Measurements from ENCODE around the gene CACNA2D4.

Gene CACNA2D4

DNA sequence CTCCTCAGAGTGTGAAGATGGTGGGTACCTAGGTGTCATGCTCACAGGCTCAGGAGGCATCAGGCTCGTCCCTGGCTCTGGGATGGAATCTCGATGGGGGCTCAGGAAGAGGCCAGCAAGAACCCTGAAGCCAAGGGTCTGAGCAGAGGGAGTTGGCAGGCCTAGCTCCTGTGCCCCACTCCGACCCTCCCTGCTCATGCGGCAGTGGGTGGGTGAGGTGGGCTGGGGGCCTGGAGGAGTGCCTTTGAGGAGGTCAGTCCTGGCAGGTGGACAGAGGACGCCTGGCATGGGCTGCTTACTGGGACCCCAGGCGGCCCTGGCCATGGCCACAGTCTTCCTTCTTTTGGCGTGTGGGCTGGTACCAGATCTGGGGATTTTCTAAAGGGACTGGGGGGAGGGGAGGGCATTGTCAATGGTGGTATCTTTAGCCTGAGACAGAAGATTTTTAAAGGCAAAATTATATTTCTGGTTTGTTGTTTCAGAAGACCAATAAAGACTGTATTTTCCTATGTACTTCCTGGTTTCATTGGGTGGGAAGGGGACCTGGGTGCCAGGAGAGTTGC, 82.1 kb downstream of the CACNA2D4 start:
- no peaks in the 10 kb centered on the region for H3K9me3 ChIP-seq (ENCODE audit: insufficient read depth, low read length)
- peaks cover 5% of the 10 kb centered on the region for H3K27me3 ChIP-seq (ENCODE audit: low read depth, low read length)
- TF ChIP-seq, protein P1, sequence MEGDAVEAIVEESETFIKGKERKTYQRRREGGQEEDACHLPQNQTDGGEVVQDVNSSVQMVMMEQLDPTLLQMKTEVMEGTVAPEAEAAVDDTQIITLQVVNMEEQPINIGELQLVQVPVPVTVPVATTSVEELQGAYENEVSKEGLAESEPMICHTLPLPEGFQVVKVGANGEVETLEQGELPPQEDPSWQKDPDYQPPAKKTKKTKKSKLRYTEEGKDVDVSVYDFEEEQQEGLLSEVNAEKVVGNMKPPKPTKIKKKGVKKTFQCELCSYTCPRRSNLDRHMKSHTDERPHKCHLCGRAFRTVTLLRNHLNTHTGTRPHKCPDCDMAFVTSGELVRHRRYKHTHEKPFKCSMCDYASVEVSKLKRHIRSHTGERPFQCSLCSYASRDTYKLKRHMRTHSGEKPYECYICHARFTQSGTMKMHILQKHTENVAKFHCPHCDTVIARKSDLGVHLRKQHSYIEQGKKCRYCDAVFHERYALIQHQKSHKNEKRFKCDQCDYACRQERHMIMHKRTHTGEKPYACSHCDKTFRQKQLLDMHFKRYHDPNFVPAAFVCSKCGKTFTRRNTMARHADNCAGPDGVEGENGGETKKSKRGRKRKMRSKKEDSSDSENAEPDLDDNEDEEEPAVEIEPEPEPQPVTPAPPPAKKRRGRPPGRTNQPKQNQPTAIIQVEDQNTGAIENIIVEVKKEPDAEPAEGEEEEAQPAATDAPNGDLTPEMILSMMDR (IDR thresholded peaks at IDR 0.05; ENCODE audit: low read depth, low read length), result no peak
- TF ChIP-seq EZH2phosphoT487 (IDR thresholded peaks at IDR 0.05; ENCODE audit: low read depth), result no peak

DNA sequence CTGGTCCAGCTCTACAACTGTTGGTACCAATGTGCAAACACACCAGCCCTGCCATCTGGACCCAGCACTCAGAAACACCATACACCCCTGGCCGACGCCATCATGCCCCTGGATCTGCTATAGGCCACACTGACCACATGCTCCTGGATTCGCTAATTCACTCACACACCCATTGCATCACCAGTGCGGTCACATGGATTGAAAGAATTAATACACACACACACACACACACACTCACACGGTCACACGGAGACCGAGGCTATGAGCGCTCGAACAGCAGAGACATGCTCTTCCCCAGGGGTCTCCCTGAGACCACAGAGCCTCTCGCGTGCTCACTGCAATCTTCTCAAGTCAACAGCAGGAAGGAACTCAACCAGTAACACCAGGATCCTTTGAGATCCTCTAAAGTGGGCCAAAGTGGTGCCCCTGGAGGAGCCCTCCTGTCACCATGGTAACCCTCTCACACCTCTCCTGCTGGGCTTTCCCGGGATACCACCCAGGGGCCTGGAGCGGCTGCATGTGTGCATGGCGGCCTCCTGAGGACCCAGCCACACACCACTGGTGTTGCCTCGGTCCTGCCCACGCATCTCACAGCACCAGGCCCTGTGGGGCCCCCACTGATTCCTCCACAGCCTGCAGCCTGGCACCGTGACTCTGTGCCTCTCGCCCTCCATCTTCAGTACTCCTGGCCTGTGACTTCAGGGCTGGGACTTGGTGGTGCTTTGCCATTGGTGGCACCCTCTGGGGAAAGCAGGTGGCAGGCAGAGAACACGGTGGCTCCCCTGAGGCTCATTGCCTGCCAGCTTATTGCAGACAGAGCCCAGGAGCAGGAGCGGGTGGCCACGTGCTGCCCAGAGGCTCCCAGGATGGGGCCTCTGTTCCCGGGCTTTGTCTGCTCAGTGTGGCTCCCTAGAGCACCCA, 83.0 kb downstream of the CACNA2D4 start:
- no peak overlapping the region for H3K4me3 ChIP-seq (ENCODE audit: low read length)
- H3K27ac ChIP-seq (ENCODE audit: low read length), result no peak overlapping the region
- H3K36me3 ChIP-seq (replicated peaks; ENCODE audit: low read depth, low read length), result no peaks in the 10 kb centered on the region
- H3K79me2 ChIP-seq (ENCODE audit: low read length), result no peaks in the 10 kb centered on the region
- TF ChIP-seq, protein P1 (IDR thresholded peaks at IDR 0.05; ENCODE audit: low read depth, low read length), result no peak
- TF ChIP-seq EZH2phosphoT487 (IDR thresholded peaks at IDR 0.05; ENCODE audit: low read depth), result no peak
- no peak overlapping the region for H3K4me2 ChIP-seq (ENCODE audit: low read length)
- no peak overlapping the region for H2AFZ ChIP-seq (ENCODE audit: low read depth, low read length)
- no peaks in the 10 kb centered on the region for H3K4me1 ChIP-seq (ENCODE audit: low read length)
- H3K27me3 ChIP-seq (ENCODE audit: low read depth, low read length), result peaks cover 5% of the 10 kb centered on the region
- no peaks in the 10 kb centered on the region for H3K9me3 ChIP-seq (ENCODE audit: insufficient read depth, low read length)
- H4K20me1 ChIP-seq (ENCODE audit: insufficient read depth, low read length), result no peaks in the 10 kb centered on the region
- H3K9ac ChIP-seq (ENCODE audit: low read length), result no peak overlapping the region

More for the DNA sequence above, 82.1 kb downstream of the CACNA2D4 start:
- Histone ChIP-seq H3K4me3 (ENCODE audit: low read length) (no peak overlapping the region), H3K36me3 (replicated peaks; ENCODE audit: low read depth, low read length) (no peaks in the 10 kb centered on the region), H3K4me1 (ENCODE audit: low read length) (no peaks in the 10 kb centered on the region), H4K20me1 (ENCODE audit: insufficient read depth, low read length) (no peaks in the 10 kb centered on the region), H3K4me2 (ENCODE audit: low read length) (no peak overlapping the region), H3K79me2 (ENCODE audit: low read length) (no peaks in the 10 kb centered on the region), H2AFZ (ENCODE audit: low read depth, low read length) (no peak overlapping the region), H3K9ac (ENCODE audit: low read length) (no peak overlapping the region), H3K27ac (ENCODE audit: low read length) (no peak overlapping the region)

DNA sequence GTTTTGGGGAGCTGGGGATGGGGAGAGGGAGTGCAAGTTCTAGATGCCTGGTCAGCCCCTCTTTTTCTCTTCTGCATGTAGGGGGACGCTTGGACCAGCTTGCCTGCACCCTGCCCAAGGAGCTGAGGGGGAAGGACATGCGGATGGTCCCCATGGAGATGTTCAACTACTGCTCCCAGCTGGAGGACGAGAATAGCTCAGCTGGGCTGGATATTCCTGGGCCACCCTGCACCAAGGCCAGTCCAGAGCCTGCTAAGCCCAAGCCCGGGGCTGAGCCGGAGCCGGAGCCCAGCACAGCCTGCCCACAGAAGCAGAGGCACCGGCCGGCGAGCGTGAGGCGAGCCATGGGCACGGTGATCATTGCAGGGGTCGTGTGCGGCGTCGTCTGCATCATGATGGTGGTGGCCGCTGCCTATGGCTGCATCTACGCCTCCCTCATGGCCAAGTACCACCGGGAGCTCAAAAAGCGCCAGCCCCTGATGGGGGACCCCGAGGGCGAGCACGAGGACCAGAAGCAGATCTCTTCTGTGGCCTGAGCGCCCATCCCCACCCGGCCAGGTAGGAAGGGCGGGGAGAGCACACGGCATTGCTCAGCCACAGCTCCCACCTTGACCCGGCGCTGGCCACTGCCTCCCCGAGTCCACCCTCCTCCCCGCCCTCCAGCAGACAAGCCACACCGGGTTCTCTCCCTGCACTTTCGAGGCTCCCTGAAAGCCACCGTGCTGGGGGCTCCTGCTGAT, 84.1 kb downstream of the CACNA2D4 start:
- Histone ChIP-seq H4K20me1 (ENCODE audit: insufficient read depth, low read length) (no peaks in the 10 kb centered on the region), H3K27me3 (ENCODE audit: low read depth, low read length) (peaks cover 5% of the 10 kb centered on the region), H3K9ac (ENCODE audit: low read length) (no peak overlapping the region), H3K4me3 (ENCODE audit: low read length) (no peak overlapping the region), H3K4me1 (ENCODE audit: low read length) (no peaks in the 10 kb centered on the region), H3K4me2 (ENCODE audit: low read length) (no peak overlapping the region), H3K36me3 (replicated peaks; ENCODE audit: low read depth, low read length) (no peaks in the 10 kb centered on the region), H3K27ac (ENCODE audit: low read length) (no peak overlapping the region), H2AFZ (ENCODE audit: low read depth, low read length) (no peak overlapping the region), H3K79me2 (ENCODE audit: low read length) (no peaks in the 10 kb centered on the region), H3K9me3 (ENCODE audit: insufficient read depth, low read length) (no peaks in the 10 kb centered on the region)
- no peak for TF ChIP-seq EZH2phosphoT487 (IDR thresholded peaks at IDR 0.05; ENCODE audit: low read depth)
- TF ChIP-seq, protein P1 (IDR thresholded peaks at IDR 0.05; ENCODE audit: low read depth, low read length), result no peak

GRCh38 chr12:1833596-1834028, 84.8 kb downstream of the CACNA2D4 start:
- no peak overlapping the region for H3K27ac ChIP-seq (ENCODE audit: low read length)
- no peaks in the 10 kb centered on the region for H3K36me3 ChIP-seq (replicated peaks; ENCODE audit: low read depth, low read length)
- H4K20me1 ChIP-seq (ENCODE audit: insufficient read depth, low read length), result no peaks in the 10 kb centered on the region
- peaks cover 5% of the 10 kb centered on the region; the same call in 1 of the 2 replicates for H3K27me3 ChIP-seq (ENCODE audit: low read depth, low read length)
- H2AFZ ChIP-seq (ENCODE audit: low read depth, low read length), result no peak overlapping the region
- H3K4me3 ChIP-seq (ENCODE audit: low read length), result no peak overlapping the region
- H3K4me2 ChIP-seq (ENCODE audit: low read length), result no peak overlapping the region
- no peaks in the 10 kb centered on the region for H3K79me2 ChIP-seq (ENCODE audit: low read length)
- H3K4me1 ChIP-seq (ENCODE audit: low read length), result no peaks in the 10 kb centered on the region
- TF ChIP-seq EZH2phosphoT487 (IDR thresholded peaks at IDR 0.05; ENCODE audit: low read depth), result no peak
- TF ChIP-seq, protein P1 (IDR thresholded peaks at IDR 0.05; ENCODE audit: low read depth, low read length), result no peak
- H3K9me3 ChIP-seq (ENCODE audit: insufficient read depth, low read length), result no peaks in the 10 kb centered on the region
- H3K9ac ChIP-seq (ENCODE audit: low read length), result no peak overlapping the region
